SK-N-SH treated with all-trans-retinoic acid at 6 μM for 48 hours (cell line): ENCODE data around the gene SGK2.

Experiments
- ATAC-seq: fragments of 200-7000 bp; cut with Tn5 transposase; 3 replicates; pipeline ENCODE4 v1.9.1; 2020; ENCODE audit warnings: mild to moderate bottlenecking, moderate library complexity
- ARNTL ChIP-seq: fragments of 450-650 bp; formaldehyde crosslinking; IDR thresholded peaks from 2 replicates; pipeline ENCODE4 v1.5.0; 2020; ENCODE audit warnings: low read depth, mild to moderate bottlenecking, moderate library complexity, borderline replicate concordance
- BACH2 ChIP-seq: fragments of 250-450 bp; sonication (Bioruptor Pico); IDR thresholded peaks from 2 replicates; pipeline ENCODE4 v1.9.0; 2021; ENCODE audit warnings: mild to moderate bottlenecking, borderline replicate concordance
- CREB5 ChIP-seq: fragments of 250-450 bp; sonication (Bioruptor Pico); IDR thresholded peaks from 2 replicates; pipeline ENCODE4 v1.5.1; 2020; ENCODE audit warnings: low read depth, mild to moderate bottlenecking, moderate library complexity
- CSDC2 ChIP-seq: fragments of 250-450 bp; sonication (Bioruptor Pico); IDR thresholded peaks from 2 replicates; pipeline ENCODE4 v1.5.0; 2020; ENCODE audit warnings: mild to moderate bottlenecking, moderate library complexity
- CSRNP3 ChIP-seq: fragments of 250-450 bp; sonication (Bioruptor Pico); IDR thresholded peaks from 2 replicates; pipeline ENCODE4 v1.5.1; 2021; ENCODE audit warnings: mild to moderate bottlenecking, moderate library complexity
- ESRRG ChIP-seq: fragments of 250-450 bp; sonication (Bioruptor Pico); IDR thresholded peaks from 2 replicates; pipeline ENCODE4 v1.6.1; 2021; ENCODE audit warnings: mild to moderate bottlenecking
- ISL1 ChIP-seq: fragments of 250-450 bp; sonication (Bioruptor Pico); IDR thresholded peaks from 2 replicates; pipeline ENCODE4 v2.1.2; 2022; ENCODE audit warnings: mild to moderate bottlenecking, moderate library complexity
- OSR1 ChIP-seq: fragments of 250-450 bp; sonication (Bioruptor Pico); IDR thresholded peaks from 2 replicates; pipeline ENCODE4 v1.8.0; 2022; ENCODE audit warnings: moderate library complexity, mild to moderate bottlenecking, inconsistent platforms
- PATZ1 ChIP-seq: fragments of 250-450 bp; sonication (Bioruptor Pico); IDR thresholded peaks from 2 replicates; pipeline ENCODE4 v1.8.0; 2020; ENCODE audit warnings: mild to moderate bottlenecking, moderate library complexity, borderline replicate concordance
- POU6F1 ChIP-seq: fragments of 250-450 bp; sonication (Bioruptor Pico); IDR thresholded peaks from 2 replicates; pipeline ENCODE4 v1.8.0; 2021; ENCODE audit warnings: low read depth, mild to moderate bottlenecking, moderate library complexity, borderline replicate concordance
- PPARA ChIP-seq: fragments of 250-450 bp; sonication (Bioruptor Pico); IDR thresholded peaks from 2 replicates; pipeline ENCODE4 v1.5.0; 2020; ENCODE audit warnings: mild to moderate bottlenecking, borderline replicate concordance
- RARB ChIP-seq: fragments of 250-450 bp; sonication (Bioruptor Pico); IDR thresholded peaks from 2 replicates; pipeline ENCODE4 v1.8.0; 2021; ENCODE audit warnings: mild to moderate bottlenecking, moderate library complexity
- SNAI2 ChIP-seq: fragments of 250-450 bp; sonication (Bioruptor Pico); IDR thresholded peaks from 2 replicates; pipeline ENCODE4 v1.5.0; 2020; ENCODE audit warnings: mild to moderate bottlenecking, moderate library complexity
- TCF4 ChIP-seq: fragments of 250-450 bp; sonication (Bioruptor Pico); IDR thresholded peaks from 2 replicates; pipeline ENCODE4 v1.8.0; 2021; ENCODE audit warnings: mild to moderate bottlenecking, moderate library complexity, borderline replicate concordance
- TOX ChIP-seq: fragments of 250-450 bp; sonication (Bioruptor Pico); IDR thresholded peaks from 2 replicates; pipeline ENCODE4 v1.8.0; 2021; ENCODE audit warnings: mild to moderate bottlenecking, moderate library complexity, borderline replicate concordance
- TSHZ2 ChIP-seq: fragments of 250-450 bp; sonication (Bioruptor Pico); IDR thresholded peaks from 2 replicates; pipeline ENCODE4 v1.5.0; 2020; ENCODE audit warnings: mild to moderate bottlenecking, moderate library complexity
- ZC3H10 ChIP-seq: fragments of 250-450 bp; sonication (Bioruptor Pico); IDR thresholded peaks from 2 replicates; pipeline ENCODE4 v1.5.1; 2021; ENCODE audit warnings: mild to moderate bottlenecking, moderate library complexity
- ZFP3 ChIP-seq: fragments of 250-450 bp; sonication (Bioruptor Pico); IDR thresholded peaks from 2 replicates; pipeline ENCODE4 v1.5.0; 2020; ENCODE audit warnings: mild to moderate bottlenecking, moderate library complexity
- ZFP30 ChIP-seq: fragments of 450-650 bp; formaldehyde crosslinking; IDR thresholded peaks from 2 replicates; pipeline ENCODE4 v1.5.0; 2022; ENCODE audit warnings: mild to moderate bottlenecking, moderate library complexity
- ZNF70 ChIP-seq: fragments of 450-650 bp; formaldehyde crosslinking; IDR thresholded peaks from 2 replicates; pipeline ENCODE4 v1.5.0; 2020; ENCODE audit warnings: mild to moderate bottlenecking, moderate library complexity
- ZNF8 ChIP-seq: fragments of 450-650 bp; formaldehyde crosslinking; IDR thresholded peaks from 2 replicates; pipeline ENCODE4 v1.5.0; 2020; ENCODE audit warnings: mild to moderate bottlenecking, moderate library complexity

The SGK2 gene

GRCh38 chr20:43567477-43567876, 8.7 kb downstream of the SGK2 start:
- TF ChIP-seq ZNF8 (CRISPR knock-in tag) (no peak), TOX (no peak), BACH2 (CRISPR knock-in tag) (no peak), SNAI2 (CRISPR knock-in tag) (no peak), OSR1 (no peak), ZC3H10 (CRISPR knock-in tag) (no peak), TSHZ2 (CRISPR knock-in tag) (no peak), ZFP3 (CRISPR knock-in tag) (no peak), ARNTL (CRISPR knock-in tag) (no peak), RARB (no peak), ISL1 (CRISPR knock-in tag) (no peak), TCF4 (no peak), ZNF70 (CRISPR knock-in tag) (no peak), CREB5 (no peak), CSDC2 (CRISPR knock-in tag) (no peak), PATZ1 (no peak), PPARA (no peak)
- no peak for ATAC-seq

- ATAC-seq: no peak
- TF ChIP-seq ARNTL (CRISPR knock-in tag) (no peak), RARB (no peak), CSRNP3 (CRISPR knock-in tag) (no peak)
Observed at GRCh38 chr20:43568706-43569105, 9.9 kb downstream of the SGK2 start.

- ATAC-seq: no peak
- no peak for TF ChIP-seq ZC3H10 (CRISPR knock-in tag)
- TF ChIP-seq SNAI2 (CRISPR knock-in tag): no peak
- no peak for TF ChIP-seq BACH2 (CRISPR knock-in tag)
- no peak for TF ChIP-seq OSR1
- TF ChIP-seq TCF4: no peak
- no peak for TF ChIP-seq PATZ1
- TF ChIP-seq ZNF70 (CRISPR knock-in tag): no peak
- TF ChIP-seq ZFP3 (CRISPR knock-in tag): no peak
- TF ChIP-seq CSDC2 (CRISPR knock-in tag): no peak
- no peak for TF ChIP-seq ARNTL (CRISPR knock-in tag)
- TF ChIP-seq PPARA: no peak
- TF ChIP-seq POU6F1 (CRISPR knock-in tag): no peak
- no peak for TF ChIP-seq ZFP30 (CRISPR knock-in tag)
- no peak for TF ChIP-seq CREB5
- no peak for TF ChIP-seq ISL1 (CRISPR knock-in tag)
- TF ChIP-seq ZNF8 (CRISPR knock-in tag): no peak
- TF ChIP-seq ESRRG (CRISPR knock-in tag): no peak
Observed at GRCh38 chr20:43569282-43569681, 10.5 kb downstream of the SGK2 start.
